Stimulated activated CD8-positive, alpha-beta memory T cell treated with anti-CD3 and anti-CD28 coated beads, Interleukin-12 subunit alpha, Interleukin-12 subunit beta, amount 100 ng/mL, for 1 hour (primary cell): ENCODE data around the gene EPS8.

ENCODE experiments used
- DNase-seq: peaks from one replicate; pipeline ENCODE4 v3.0.0-alpha.2; 2020; ENCODE audit warnings: low read depth

The EPS8 gene

DNA sequence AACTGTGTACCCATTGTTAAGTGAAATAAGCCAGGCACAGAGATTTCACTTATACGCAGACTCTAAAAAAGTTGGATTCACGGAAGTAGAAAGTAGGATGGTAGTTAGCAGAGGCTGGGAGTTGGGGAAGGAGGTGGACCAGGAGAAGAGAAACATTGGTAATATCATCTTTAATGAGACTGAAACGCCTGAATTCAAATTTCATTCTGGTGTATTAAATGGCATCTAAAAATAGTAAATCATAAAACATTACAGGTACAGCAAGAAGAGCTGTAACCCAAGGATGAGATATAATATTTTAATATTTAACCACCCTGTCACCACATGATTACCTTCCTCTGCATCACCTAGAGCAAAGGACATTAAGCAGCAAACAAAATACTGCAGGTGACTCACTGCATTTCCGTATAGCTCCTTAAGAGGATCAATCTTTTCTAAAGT lies 99.4 kb downstream of the EPS8 start:
- no peak for DNase-seq

GRCh38 chr12:15688838-15689625 lies 100.2 kb downstream of the EPS8 start:
- DNase-seq: no peak

- no peak for DNase-seq
Measured at GRCh38 chr12:15688202-15688736, 100.9 kb downstream of the EPS8 start.

DNA sequence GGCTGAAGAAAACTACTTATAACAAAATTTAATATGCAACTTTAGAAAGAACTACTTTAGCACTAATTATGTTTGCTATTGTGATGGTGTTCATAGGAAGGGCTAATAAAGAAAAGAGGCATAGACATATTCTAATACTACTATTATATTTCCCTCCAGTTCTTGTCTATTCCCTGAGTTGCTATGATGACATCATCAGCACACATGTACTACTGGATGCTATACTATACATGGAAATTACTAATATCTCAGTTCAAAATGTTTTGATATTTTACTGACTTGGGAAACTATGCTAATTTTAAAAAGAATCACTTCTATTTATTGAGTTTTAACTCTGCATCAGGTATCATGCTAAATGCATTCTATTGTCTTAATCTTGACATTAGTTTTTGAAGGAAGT lies 101.6 kb downstream of the EPS8 start:
- DNase-seq: no peak

GRCh38 chr12:15684896-15685658 lies 104.1 kb downstream of the EPS8 start:
- no peak for DNase-seq

- no peak for DNase-seq
Measured at GRCh38 chr12:15682826-15683225, 106.4 kb downstream of the EPS8 start.

- DNase-seq: no peak
Measured at GRCh38 chr12:15679151-15679550, 110.0 kb downstream of the EPS8 start.

GRCh38 chr12:15677726-15678201 lies 111.4 kb downstream of the EPS8 start:
- DNase-seq: no peak

DNA sequence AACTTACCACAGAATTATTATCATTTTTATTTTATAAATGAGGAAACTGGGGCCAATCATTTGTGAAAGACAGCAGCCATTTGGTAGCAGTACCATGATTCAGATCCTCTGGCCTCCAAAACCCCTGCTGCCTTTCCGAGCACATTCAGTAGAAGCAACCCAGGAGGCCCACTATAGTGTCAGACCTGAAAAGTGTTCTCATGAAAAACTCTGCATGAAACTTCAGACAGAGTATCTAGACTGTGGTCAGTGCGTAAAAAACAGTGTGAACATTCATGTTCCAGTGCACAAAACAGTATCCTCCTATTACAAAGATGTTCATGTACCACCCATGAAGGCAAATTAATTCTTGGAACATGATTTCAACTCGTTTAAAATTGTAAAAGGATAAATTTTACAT lies 112.0 kb downstream of the EPS8 start:
- DNase-seq: no peak

DNA sequence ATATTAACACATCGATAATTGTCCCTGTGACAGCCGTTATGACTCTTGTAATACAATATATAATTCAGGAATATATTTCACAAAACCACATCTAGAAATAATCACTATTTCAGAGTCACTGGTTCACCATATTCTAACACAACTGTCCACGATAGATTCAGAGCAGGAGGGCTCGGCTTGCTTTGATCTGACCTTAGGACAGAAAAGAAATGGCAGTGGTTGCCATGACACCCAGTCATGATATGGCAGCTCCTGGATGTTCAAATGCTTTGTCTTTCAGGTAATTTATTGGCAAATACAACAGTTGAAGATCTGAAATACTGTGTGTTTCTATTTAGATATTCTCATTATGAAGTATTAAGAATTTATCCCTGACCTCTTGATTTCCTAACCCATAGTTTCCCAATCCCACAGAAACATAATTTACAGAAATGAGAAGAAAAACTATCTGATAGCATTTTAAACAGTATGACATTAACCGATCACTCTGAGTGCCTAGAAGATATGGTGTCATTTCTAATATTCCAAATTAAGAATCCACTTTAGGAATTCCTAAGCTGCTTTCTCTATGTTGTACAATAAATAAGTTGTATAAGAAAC lies 116.4 kb downstream of the EPS8 start:
- no peak for DNase-seq

- DNase-seq: no peak
Measured at GRCh38 chr12:15670756-15671155, 118.4 kb downstream of the EPS8 start.

- no peak for DNase-seq
Measured at GRCh38 chr12:15669256-15669948, 119.8 kb downstream of the EPS8 start.

GRCh38 chr12:15664491-15664890 lies 124.7 kb downstream of the EPS8 start:
- DNase-seq: no peak

DNA sequence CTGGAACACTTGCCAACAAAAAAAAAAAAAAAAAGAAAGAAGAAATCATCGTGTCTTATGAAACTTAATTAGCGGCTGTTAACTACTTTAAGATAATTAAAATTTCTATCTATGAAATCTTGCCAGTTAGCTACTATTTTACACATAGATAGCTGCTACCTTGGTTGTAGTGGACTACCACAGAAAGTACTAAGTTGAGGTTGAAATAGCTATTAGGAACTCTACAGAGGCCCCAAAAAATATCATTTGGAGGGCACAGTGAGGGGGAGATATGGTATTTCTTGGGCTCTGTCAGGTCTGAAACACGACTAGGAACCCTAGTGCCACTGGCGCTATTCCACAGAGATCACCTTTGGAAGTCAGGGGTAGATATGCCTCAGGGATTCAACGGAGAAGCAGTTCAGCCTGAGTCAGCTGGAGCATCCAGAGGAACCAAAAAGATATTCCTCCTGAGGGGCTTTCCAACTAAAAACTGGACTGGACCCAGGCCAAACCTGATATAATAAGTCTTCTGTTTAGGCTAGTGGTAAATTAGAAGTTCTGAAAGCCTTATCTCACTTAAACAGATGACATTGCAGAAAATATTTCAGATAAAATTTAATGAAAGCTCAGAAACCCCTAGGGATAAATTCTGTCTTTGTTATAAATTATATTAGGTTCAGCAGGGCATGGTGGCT lies 126.1 kb downstream of the EPS8 start:
- no peak for DNase-seq

DNA sequence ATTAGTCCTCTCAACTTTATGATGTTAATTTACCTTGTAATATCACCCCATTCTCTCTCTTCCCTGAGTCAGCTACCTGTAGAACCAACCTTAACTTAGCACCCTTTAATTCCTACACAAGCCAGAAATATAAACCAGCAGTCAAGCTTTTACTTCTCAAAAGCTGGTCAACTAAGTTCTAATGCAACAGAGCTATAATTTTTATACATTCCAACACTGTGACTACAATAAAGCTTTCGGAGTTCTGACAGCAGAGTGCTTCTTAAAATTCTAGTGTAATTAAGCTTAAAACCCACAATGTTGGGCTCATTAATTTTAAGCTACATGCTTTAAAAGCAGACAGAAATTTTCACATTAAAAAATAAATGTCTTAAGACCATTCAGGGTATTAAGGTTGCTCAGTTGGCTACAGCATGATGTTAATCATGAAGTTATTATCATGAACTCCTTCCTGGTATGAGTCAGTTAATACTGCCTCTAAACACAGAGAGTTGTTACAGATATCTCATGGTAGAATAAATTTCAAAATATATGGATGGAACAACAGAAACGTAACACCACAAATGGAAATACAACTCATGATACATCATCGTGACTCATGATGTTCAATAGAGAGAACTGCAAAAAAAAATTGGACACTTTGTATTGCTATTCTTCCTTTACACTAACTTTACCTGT lies 126.7 kb downstream of the EPS8 start:
- no peak for DNase-seq

- no peak for DNase-seq
Measured at GRCh38 chr12:15651371-15651770, 137.8 kb downstream of the EPS8 start.

- DNase-seq: no peak
Measured at GRCh38 chr12:15650399-15651128, 138.6 kb downstream of the EPS8 start.

- no peak for DNase-seq
Measured at GRCh38 chr12:15649347-15649746, 139.8 kb downstream of the EPS8 start.

DNA sequence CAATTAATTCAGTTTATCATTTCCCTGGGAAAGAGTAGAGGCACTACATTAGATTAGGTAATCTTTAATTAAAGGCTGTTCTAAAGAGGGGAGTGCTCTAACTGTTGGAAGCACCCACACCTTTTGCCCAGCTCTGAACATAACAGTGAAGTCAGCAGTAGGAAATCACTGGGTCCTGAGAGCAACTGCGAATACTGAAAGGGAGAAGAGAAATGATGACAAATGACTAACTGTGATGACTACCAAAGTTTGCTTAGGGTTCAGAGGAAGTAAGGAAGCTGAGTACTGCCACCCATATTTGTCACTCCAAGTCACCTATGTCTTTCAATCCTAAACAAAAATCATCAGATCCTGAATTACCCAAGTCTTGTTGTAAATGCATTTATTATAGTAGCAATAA lies 140.6 kb downstream of the EPS8 start:
- DNase-seq: no peak

DNA sequence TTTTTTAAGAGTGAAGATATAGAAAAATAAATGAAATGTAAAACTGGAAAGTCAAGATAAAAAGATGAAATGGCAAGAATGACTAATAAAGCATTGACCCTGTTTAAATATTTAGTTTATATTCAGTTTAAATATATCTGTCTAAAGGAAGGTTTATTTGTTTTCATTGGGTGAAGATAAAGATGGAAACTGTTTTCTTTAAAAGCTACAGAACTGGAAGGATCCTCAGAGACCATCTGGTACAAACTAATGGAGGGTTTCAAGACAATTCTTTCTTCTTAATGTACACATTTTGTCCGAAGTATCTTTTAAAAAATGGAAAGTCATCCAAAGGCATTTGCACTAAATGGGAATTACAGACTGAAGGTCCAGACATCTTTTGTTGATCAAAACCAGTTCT lies 142.6 kb downstream of the EPS8 start:
- no peak for DNase-seq
